Stimulated activated CD8-positive, alpha-beta memory T cell treated with anti-CD3 and anti-CD28 coated beads, Interleukin-7, amount 100 ng/mL, for 4 hours (primary cell): ENCODE results near the gene MNS1.
"Not testable (repeated sequence)": the region's sequence is repeated elsewhere in the genome, so short reads cannot be mapped to it uniquely, and the experiment has no call there.

Experiments
- DNase-seq, 2 donors: peaks; one replicate each; pipeline ENCODE4 v3.0.0-alpha.2; 2020; ENCODE audit warnings: low read depth in 2 of 2

The MNS1 gene

GRCh38 chr15:56464893-56465520 is at the start of gene MNS1:
Gene MNS1 (minus strand): TSS chr15:56465137. CDS start chr15:56464972, 165 bp downstream.
- peak; percentile 6 to 47 for DNase-seq

DNA sequence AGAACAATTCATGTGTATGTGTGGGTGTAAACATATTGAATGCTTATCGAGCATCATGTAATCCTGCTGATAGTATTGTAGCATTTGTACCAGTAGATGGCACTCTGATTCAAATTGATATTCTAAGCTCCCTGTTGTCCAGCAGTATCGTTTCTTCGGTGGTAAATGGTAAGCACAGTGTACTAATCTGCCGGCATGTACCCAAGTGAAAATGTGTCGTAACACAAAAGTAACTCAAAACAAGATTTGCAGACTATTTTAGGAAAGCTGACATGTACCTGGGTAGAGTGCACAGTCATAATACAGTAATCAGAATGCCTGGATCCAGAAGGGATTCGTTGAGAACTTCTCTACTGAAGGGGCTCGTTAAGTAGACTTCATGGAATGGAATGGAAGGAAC is 31.7 kb upstream of the MNS1 start:
- DNase-seq = no peak

GRCh38 chr15:56495533-56495932 is 30.6 kb upstream of the MNS1 start:
- no peak for DNase-seq

GRCh38 chr15:56495053-56495452 is 30.1 kb upstream of the MNS1 start:
- DNase-seq = no peak

DNA sequence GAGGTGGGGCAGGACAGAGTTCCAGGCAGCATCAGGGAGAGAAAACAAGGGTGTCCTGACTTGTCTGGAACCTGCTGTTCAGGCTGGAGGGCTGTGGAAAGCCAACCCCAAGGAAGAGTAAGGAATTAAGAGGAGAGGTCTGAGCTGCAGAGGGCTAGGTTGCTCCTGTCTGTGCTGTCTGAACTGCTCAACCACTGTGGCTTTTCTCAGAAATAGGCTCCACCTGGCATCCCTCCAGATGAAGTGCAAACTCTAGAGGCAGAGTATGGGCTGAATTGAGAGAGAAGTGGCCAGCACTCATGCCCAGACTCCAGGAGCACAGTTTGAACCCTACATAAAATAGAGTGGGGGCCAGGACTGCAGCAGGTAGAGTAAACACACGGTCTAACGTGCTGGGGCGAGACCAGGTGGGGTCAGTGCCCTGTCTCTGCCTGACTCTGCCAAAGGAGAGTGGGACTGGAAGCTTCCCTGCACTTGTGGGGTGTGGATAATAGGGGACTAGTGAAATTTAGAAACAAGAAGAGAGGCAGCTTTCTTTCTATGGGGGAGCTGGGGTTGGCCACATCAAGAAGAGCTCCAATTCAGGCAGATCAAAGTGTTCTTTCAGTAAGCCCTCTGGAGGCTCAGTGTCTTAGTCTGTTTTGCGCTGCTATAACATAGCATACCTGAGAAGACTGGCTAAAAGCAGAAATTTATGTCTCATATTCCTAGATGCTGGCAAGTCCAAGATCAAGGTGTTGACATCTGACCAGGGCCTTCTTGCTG is 28.0 kb upstream of the MNS1 start:
- DNase-seq = no peak

DNA sequence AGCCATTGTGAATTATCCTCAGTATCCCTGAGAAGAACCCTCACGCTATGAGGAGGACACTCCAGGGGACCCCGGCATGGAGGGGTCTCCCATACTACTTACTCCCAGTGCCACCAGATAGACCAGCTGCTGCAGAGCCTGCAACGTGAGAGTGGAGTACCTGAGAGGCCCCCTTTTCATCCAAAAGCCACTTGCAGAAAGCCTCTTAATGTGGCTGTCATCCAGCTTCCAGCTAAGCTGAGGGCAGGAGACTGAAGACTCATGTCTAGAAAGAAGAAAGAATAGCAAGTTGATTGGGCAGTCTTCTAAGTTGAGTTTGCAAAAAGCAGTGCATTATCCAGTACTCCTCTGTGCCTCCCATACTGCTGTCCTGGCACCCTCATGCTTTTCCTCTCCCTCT is 27.3 kb upstream of the MNS1 start:
- DNase-seq = no peak

- DNase-seq = peak; percentile 6 to 8
Measured at GRCh38 chr15:56491110-56491722, 26.3 kb upstream of the MNS1 start.

DNA sequence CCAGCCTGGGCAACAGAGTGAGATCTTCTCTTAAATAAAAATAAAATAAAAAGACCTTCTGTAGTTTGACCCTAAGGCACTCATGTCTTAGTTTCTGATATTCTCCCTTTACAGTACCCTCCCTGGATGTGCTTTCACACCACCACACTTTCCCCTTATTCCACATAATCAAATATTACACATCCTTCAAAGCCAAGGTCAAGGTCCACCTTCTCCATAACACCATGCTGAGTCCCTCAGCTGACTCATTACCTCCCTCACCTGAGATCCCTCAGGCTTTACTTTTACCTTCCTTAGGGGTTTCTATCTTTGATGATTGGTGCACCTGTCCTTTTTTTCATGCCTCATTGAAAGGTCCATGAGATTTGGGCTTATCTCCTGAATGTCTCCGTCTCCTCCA is 25.5 kb upstream of the MNS1 start:
- no peak for DNase-seq

- DNase-seq = not testable (repeated sequence)
Measured at GRCh38 chr15:56486206-56486605, 21.3 kb upstream of the MNS1 start.

DNA sequence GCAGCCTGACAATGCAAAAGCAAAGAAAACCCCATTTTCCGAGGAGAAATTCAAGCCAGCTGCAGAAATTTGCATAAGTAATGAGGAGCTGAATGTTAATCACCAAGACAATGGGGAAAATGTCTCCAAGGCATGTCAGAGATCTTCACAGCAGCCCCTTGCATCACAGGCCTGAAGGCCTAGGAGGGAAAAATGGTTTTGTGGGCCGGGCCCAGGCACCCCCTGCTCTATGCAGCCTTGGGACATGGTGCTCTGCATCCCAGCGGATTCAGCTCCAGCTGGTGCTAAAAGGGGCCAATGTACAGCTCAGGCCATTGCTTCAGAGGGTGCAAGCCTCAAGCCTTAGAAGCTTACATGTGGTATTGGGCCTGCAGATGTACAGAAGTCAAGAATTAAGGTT is 20.5 kb upstream of the MNS1 start:
- not testable (repeated sequence) for DNase-seq

GRCh38 chr15:56484287-56484686 is 19.4 kb upstream of the MNS1 start:
- DNase-seq = no peak

DNA sequence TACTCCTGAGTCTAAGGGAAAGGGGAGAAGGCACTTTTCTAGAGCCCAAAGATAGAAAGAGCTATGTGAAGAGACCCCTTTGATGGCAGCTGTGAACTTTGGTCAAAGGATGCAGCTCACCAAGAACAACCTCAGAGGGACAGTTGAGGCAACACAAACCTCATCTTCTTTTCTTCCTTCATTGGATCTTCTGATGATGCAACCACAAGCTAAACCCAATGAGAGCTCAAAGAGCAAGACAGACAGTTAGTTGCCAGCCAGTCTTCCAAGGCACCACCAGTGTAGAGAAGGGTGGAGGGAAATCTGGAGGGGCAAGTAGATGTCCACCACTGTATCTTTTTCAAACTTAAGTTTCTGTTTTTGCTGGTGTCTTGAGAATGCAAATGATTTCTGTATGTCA is 10.4 kb upstream of the MNS1 start:
- DNase-seq = no peak

DNA sequence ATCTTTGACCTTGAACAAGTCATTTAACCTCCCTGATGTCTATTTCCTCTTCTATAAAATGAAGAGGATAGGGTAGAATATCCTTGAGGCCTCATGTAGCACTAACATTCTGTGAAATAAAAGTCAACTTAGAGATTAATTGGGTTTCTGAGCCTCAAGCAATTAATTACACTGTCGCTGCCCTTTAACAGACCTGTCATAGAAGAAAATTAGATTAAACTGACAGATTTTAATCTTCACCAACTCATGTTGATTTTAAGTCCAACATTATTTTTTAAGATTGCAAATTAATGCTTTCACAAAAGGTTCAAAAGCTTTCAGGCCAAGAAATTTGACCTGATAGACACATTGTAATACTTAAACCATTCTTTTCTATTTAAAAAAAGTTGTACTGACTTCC is 8.1 kb upstream of the MNS1 start:
- no peak for DNase-seq

DNA sequence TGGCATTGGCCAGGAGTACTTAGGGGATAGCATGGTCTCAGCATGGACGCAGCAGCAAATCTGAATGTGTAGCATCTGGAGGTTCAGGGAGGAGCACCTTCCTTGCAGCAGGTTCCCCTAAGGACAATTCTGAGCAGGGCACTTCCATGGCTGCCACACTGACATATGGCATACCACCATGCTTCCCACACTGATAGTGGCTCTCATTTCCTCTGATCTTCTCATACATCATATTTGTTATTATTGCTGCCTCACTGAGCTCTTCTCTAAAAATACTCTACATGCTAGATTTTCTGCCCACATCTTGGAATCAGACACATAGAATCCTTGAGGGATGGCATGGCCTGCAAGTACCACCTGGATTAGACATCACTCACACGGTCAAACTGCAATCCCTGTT is 7.3 kb upstream of the MNS1 start:
- no peak for DNase-seq

GRCh38 chr15:56471440-56472069 is 6.6 kb upstream of the MNS1 start:
- DNase-seq = no peak

- DNase-seq = no peak
Measured at GRCh38 chr15:56469483-56469882, 4.5 kb upstream of the MNS1 start.

GRCh38 chr15:56468401-56468800 is 3.5 kb upstream of the MNS1 start:
- no peak for DNase-seq

- no peak for DNase-seq
Measured at GRCh38 chr15:56467616-56468015, 2.7 kb upstream of the MNS1 start.

- DNase-seq = no peak
Measured at GRCh38 chr15:56460947-56461346, 4.0 kb downstream of the MNS1 start.

DNA sequence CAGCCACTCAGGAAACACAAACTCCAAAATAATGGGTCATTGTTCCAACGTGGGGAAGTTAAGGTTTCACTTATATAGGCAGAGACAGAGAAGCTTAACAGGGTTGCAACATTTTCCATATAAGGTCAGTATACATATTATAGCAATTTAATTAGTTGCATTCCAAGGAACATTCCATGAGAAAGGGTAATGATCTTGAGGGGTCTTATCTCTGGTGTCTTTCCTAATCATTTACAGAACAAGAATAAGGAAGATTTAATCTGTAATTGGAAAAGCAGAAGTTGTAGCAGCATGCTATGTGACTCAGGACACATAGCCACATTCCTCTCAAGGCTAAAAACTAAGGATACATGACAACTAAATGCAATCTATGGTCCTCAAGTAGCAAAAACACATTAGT is 4.9 kb downstream of the MNS1 start:
- DNase-seq = no peak

DNA sequence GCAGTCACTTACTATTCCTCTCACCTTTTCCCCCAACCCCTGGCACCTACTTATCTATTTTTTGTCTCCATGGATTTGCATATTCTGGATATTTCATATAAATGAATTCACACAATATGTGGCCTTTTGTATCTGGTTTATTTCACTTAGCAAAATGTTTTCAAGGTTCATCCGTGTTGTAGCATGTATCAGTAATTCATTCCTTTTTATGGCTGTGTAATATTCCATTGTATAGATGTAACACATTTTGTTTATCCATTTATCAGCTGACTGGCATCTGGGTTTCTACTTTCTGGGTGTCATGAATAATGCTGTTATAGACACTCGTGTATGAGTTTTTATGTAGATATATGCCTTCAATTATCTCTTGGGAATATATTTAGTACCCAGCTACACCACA is 5.8 kb downstream of the MNS1 start:
- DNase-seq = no peak

DNA sequence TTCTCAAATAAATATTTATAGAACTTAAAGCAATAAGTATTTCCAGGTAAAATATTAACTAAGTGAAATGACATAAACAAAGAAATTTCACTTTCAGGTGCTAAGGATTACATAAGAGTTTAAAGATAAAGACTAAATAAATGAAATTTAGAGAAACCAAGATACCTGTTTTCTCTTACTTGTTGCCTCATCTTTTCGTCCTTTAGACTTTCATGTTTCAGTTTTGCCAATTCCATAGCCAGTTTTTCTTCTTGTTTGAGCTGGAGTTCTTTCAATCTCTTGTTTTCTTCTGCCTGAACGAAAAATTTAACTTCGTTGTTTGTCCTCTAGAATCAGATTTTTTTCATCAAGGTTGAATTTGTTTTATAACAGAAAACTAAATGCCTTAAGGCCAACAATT is 8.7 kb downstream of the MNS1 start:
- no peak for DNase-seq

GRCh38 chr15:56454836-56455235 is 10.1 kb downstream of the MNS1 start:
- no peak for DNase-seq
